Muscle layer of colon (tissue), 2 donors: ENCODE results near the gene RNF141.

Experiments
- H3K27ac ChIP-seq: one replicate; pipeline ENCODE4 v1.7.0; 2013; ENCODE audit warnings: low read depth, mild to moderate bottlenecking, low read length, moderate library complexity
- H3K27me3 ChIP-seq, 2 donors: one replicate each; pipeline ENCODE4 v1.7.0; 2013; ENCODE audit warnings: low read length in 2 of 2, mild to moderate bottlenecking in 2 of 2; ENCODE audit not compliant: insufficient read depth in 2 of 2, control insufficient read depth in 1 of 2
- H3K36me3 ChIP-seq: one replicate; pipeline ENCODE4 v1.7.0; 2013; ENCODE audit warnings: mild to moderate bottlenecking, low read length; ENCODE audit not compliant: insufficient read depth
- H3K4me1 ChIP-seq: one replicate; pipeline ENCODE4 v1.7.0; 2013; ENCODE audit warnings: mild to moderate bottlenecking, low read length; ENCODE audit not compliant: insufficient read depth
- H3K4me3 ChIP-seq, 2 donors: one replicate each; pipeline ENCODE4 v1.7.0; 2013; ENCODE audit warnings: low read length in 2 of 2, low read depth in 1 of 2, mild to moderate bottlenecking in 1 of 2, moderate library complexity in 1 of 2
- H3K9ac ChIP-seq: one replicate; pipeline ENCODE4 v1.7.0; 2013; ENCODE audit warnings: low read length
- H3K9me3 ChIP-seq: one replicate; pipeline ENCODE4 v1.7.0; 2013; ENCODE audit warnings: mild to moderate bottlenecking, low read length
- donor health status: abdominal sarcoma.
- donor health status: Adenocarcinoma of cecum.

RNF141 gene

GRCh38 chr11:10476342-10476741 lies 64.6 kb downstream of the RNF141 start:
- Histone ChIP-seq H3K27ac (no peak overlapping the region), H3K36me3 (no peaks in the 10 kb centered on the region), H3K4me3 (no peak overlapping the region), H3K27me3 (no peaks in the 10 kb centered on the region), H3K9me3 (no peaks in the 10 kb centered on the region), H3K4me1 (no peaks in the 10 kb centered on the region), H3K9ac (no peak overlapping the region)

- Histone ChIP-seq H3K27ac (no peak overlapping the region), H3K36me3 (no peaks in the 10 kb centered on the region), H3K9me3 (no peaks in the 10 kb centered on the region), H3K27me3 (no peaks in the 10 kb centered on the region), H3K4me3 (no peak overlapping the region), H3K4me1 (no peaks in the 10 kb centered on the region), H3K9ac (no peak overlapping the region)
Observed at GRCh38 chr11:10474551-10474950, 66.4 kb downstream of the RNF141 start.

- Histone ChIP-seq H3K4me3 (no peak overlapping the region), H3K27me3 (no peaks in the 10 kb centered on the region), H3K9me3 (no peaks in the 10 kb centered on the region), H3K27ac (no peak overlapping the region), H3K4me1 (no peaks in the 10 kb centered on the region), H3K9ac (no peak overlapping the region), H3K36me3 (no peaks in the 10 kb centered on the region)
Observed at GRCh38 chr11:10473371-10473770, 67.6 kb downstream of the RNF141 start.

DNA sequence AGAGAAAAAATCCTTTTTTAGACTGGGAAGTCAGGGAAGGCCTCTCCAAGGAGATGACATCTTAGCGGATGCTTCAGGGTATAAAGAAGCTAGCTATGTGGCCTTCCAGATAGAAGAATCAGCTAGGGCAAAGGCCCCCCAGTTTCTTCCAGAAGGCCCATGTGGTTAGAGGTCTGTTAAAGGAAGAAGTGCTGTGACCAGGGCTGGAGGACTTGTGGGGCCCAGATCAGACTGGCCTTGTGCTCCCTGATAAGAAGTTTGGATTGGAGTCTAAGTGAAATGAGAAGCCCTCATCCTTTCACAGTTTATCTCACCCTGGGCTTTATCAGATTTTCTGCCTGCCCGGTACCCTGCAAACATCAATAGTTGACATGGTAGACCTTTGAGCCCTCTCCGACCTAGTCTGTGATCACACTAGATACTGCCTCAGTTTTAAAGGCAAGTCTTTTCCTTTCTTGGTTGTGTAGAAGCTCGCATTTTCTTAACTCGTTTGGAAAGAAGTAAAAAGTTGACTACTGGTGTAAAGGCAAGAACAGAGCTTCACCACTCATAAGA lies 78.2 kb downstream of the RNF141 start:
- Histone ChIP-seq H3K27me3 (no peaks in the 10 kb centered on the region), H3K27ac (no peak overlapping the region), H3K36me3 (no peaks in the 10 kb centered on the region), H3K4me3 (no peak overlapping the region), H3K9me3 (no peaks in the 10 kb centered on the region), H3K9ac (no peak overlapping the region), H3K4me1 (no peaks in the 10 kb centered on the region)
